ENCODE measurements around the gene MED31. TPM values are rescaled to one million over a fixed set of nuclear protein-coding genes. Genes with fewer than 3 reads are reported as not detected.

Gene MED31
- total RNA-seq, 5 donors from 2014 or later (not counting 1 experiment from before 2014, with no cell fraction given): 18.9 to 26.3 (median 22.1) TPM

- Histone ChIP-seq H3K9me3 (no peaks in the 10 kb centered on the region), H3K4me3 (ENCODE audit: control insufficient read depth in 1 of 2, extremely low read depth in 1 of 2, low read length in 1 of 2) (no peak overlapping the region), H3K36me3 (ENCODE audit: control insufficient read depth in 2 of 2, extremely low read depth in 1 of 2, insufficient read depth in 1 of 2, low read length in 1 of 2) (peaks cover 0 to 52% of the 10 kb centered on the region in 2 donors), H3K4me1 (ENCODE audit: control insufficient read depth in 1 of 2, extremely low read depth in 1 of 2, insufficient read depth in 2 of 2, low read length in 2 of 2) (no peaks in the 10 kb centered on the region), H3K27ac (ENCODE audit: low read length) (no peak overlapping the region), H3K27me3 (replicated peaks in 1 of 2; ENCODE audit: control insufficient read depth in 2 of 2, extremely low read depth in 1 of 2, insufficient read depth in 2 of 2, low read length in 1 of 2) (no peaks in the 10 kb centered on the region)
- DNase-seq: no peak
- CTCF ChIA-PET: no interaction called here
- Mint-ChIP-seq H3K9me3 (no peaks in the 10 kb centered on the region), H3K27ac (no peak overlapping the region), H3K36me3 (peaks cover 58% of the 10 kb centered on the region), H3K4me1 (peaks cover 5 to 9% (median 5%) of the 10 kb centered on the region in 3 donors), H3K27me3 (no peaks in the 10 kb centered on the region), H3K4me3 (no peak overlapping the region)
- POLR2A ChIA-PET: no interaction called here
- ATAC-seq (replicated peaks in 1 of 4): no peak
- no CpG with 5 or more reads among the region's 1 CpG for WGBS (ENCODE audit: insufficient coverage)
These were observed 21.0 kb downstream of the MED31 start for GRCh38 chr17:6630390-6630789.

DNA sequence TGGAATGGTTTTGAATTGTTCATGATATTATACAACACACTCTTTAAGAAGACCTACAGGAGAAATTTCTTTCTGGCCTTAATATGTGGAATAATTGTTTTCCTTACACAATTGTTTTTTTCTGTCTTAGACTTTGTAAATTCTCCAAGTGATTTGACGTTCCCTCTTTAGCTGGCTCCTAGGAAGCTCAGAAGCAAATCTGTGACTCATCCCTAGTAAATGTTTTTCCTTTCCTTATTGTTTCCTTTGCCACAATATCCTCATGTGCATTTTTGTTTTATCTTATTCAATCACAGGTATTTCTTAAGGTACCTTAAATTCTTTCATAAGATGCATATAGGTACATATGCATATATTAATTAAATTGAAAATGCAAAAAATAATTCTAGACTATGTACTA, 24.4 kb downstream of the MED31 start:
- Histone ChIP-seq H3K4me1 (ENCODE audit: control insufficient read depth in 1 of 2, extremely low read depth in 1 of 2, insufficient read depth in 2 of 2, low read length in 2 of 2) (no peaks in the 10 kb centered on the region), H3K27me3 (replicated peaks in 1 of 2; ENCODE audit: control insufficient read depth in 2 of 2, extremely low read depth in 1 of 2, insufficient read depth in 2 of 2, low read length in 1 of 2) (no peaks in the 10 kb centered on the region), H3K36me3 (ENCODE audit: control insufficient read depth in 2 of 2, extremely low read depth in 1 of 2, insufficient read depth in 1 of 2, low read length in 1 of 2) (peaks cover 0 to 39% of the 10 kb centered on the region in 2 donors), H3K27ac (ENCODE audit: low read length) (no peak overlapping the region), H3K4me3 (ENCODE audit: control insufficient read depth in 1 of 2, extremely low read depth in 1 of 2, low read length in 1 of 2) (no peak overlapping the region), H3K9me3 (no peaks in the 10 kb centered on the region)
- H3K27me3 Mint-ChIP-seq: no peaks in the 10 kb centered on the region
- no peak overlapping the region for H3K4me3 Mint-ChIP-seq
- CTCF ChIA-PET: no interaction called here
- ATAC-seq (replicated peaks in 1 of 4) (no peak), DNase-seq (no peak)
- no CpG with 5 or more reads among the region's 1 CpG for WGBS (ENCODE audit: insufficient coverage)
- POLR2A ChIA-PET: no interaction called here
- H3K9me3 Mint-ChIP-seq: no peaks in the 10 kb centered on the region
- peaks cover 49% of the 10 kb centered on the region for H3K36me3 Mint-ChIP-seq
- H3K27ac Mint-ChIP-seq: no peak overlapping the region
- H3K4me1 Mint-ChIP-seq: peaks cover 5 to 8% (median 5%) of the 10 kb centered on the region in 3 donors

DNA sequence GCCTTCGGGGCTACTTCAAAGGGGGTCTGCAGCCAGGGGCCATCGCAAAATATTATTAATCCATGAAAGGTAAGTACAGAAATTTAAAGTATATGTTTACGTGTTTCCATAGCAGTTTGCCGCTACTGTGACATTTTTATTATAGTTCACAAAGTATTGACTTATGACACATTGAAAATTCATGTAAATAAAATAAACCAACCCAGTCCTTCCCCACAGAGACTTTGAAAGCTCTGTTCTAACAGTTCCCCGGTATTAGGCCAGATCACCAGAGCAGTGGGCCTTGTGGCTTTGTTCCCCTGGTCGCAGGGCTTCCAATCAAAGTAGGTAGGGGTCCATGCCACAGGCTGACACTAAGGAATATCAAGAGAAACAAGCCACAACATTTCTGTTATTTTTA, 24.8 kb downstream of the MED31 start:
- ATAC-seq (replicated peaks in 1 of 4): no peak
- Histone ChIP-seq H3K4me3 (ENCODE audit: control insufficient read depth in 1 of 2, extremely low read depth in 1 of 2, low read length in 1 of 2) (no peak overlapping the region), H3K27me3 (replicated peaks in 1 of 2; ENCODE audit: control insufficient read depth in 2 of 2, extremely low read depth in 1 of 2, insufficient read depth in 2 of 2, low read length in 1 of 2) (no peaks in the 10 kb centered on the region), H3K36me3 (ENCODE audit: control insufficient read depth in 2 of 2, extremely low read depth in 1 of 2, insufficient read depth in 1 of 2, low read length in 1 of 2) (peaks cover 0 to 35% of the 10 kb centered on the region in 2 donors), H3K27ac (ENCODE audit: low read length) (no peak overlapping the region), H3K4me1 (ENCODE audit: control insufficient read depth in 1 of 2, extremely low read depth in 1 of 2, insufficient read depth in 2 of 2, low read length in 2 of 2) (no peaks in the 10 kb centered on the region), H3K9me3 (no peaks in the 10 kb centered on the region)
- Mint-ChIP-seq H3K4me3 (no peak overlapping the region), H3K27ac (no peak overlapping the region), H3K4me1 (peaks cover 5 to 8% (median 5%) of the 10 kb centered on the region in 3 donors), H3K9me3 (no peaks in the 10 kb centered on the region), H3K27me3 (no peaks in the 10 kb centered on the region), H3K36me3 (peaks cover 49% of the 10 kb centered on the region)
- 100% methylated on average over 1 of the region's 6 CpGs for WGBS (ENCODE audit: insufficient coverage)
- DNase-seq: no peak
- CTCF ChIA-PET: no interaction called here
- POLR2A ChIA-PET: no interaction called here

- Histone ChIP-seq H3K27me3 (replicated peaks in 1 of 2; ENCODE audit: control insufficient read depth in 2 of 2, extremely low read depth in 1 of 2, insufficient read depth in 2 of 2, low read length in 1 of 2) (no peaks in the 10 kb centered on the region), H3K9me3 (no peaks in the 10 kb centered on the region), H3K27ac (ENCODE audit: low read length) (no peak overlapping the region), H3K4me1 (ENCODE audit: control insufficient read depth in 1 of 2, extremely low read depth in 1 of 2, insufficient read depth in 2 of 2, low read length in 2 of 2) (no peaks in the 10 kb centered on the region), H3K4me3 (ENCODE audit: control insufficient read depth in 1 of 2, extremely low read depth in 1 of 2, low read length in 1 of 2) (no peak overlapping the region), H3K36me3 (ENCODE audit: control insufficient read depth in 2 of 2, extremely low read depth in 1 of 2, insufficient read depth in 1 of 2, low read length in 1 of 2) (peaks cover 0 to 36% of the 10 kb centered on the region in 2 donors)
- H3K36me3 Mint-ChIP-seq: peaks cover 43% of the 10 kb centered on the region
- no peaks in the 10 kb centered on the region for H3K4me1 Mint-ChIP-seq
- POLR2A ChIA-PET: no interaction called here
- CTCF ChIA-PET: no interaction called here
- DNase-seq: no peak
- no CpG with 5 or more reads among the region's 3 CpGs for WGBS (ENCODE audit: insufficient coverage)
- H3K4me3 Mint-ChIP-seq: no peak overlapping the region
- no peaks in the 10 kb centered on the region for H3K27me3 Mint-ChIP-seq
- ATAC-seq (replicated peaks in 1 of 4): no peak
- H3K27ac Mint-ChIP-seq: no peak overlapping the region
- H3K9me3 Mint-ChIP-seq: no peaks in the 10 kb centered on the region
These were observed 27.5 kb downstream of the MED31 start for GRCh38 chr17:6623941-6624340.

DNA sequence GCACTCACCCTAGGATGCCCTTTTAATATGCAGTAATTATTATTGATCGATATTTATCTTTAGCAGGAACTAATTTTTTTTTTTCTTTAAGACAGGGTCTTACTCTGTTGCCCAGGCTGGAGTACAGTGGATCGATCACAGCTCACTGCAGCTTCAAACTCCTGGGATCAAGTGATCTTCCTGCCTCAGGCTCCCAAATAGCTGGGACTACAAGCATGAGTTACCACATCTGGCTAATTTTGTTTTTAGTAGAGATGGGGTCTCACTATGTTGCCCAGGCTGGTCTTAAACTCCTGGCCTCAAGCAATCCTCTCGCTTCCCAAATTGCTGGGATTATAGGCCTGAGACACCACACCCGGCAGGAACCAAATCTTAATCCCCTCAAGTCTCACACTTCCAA, 40.2 kb downstream of the MED31 start:
- Mint-ChIP-seq H3K27me3 (no peaks in the 10 kb centered on the region), H3K4me1 (peaks cover 0 to 6% (median 0%) of the 10 kb centered on the region in 3 donors), H3K4me3 (no peak overlapping the region), H3K27ac (no peak overlapping the region), H3K36me3 (peaks cover 61% of the 10 kb centered on the region), H3K9me3 (no peaks in the 10 kb centered on the region)
- DNase-seq (no peak), ATAC-seq (replicated peaks in 1 of 4) (no peak)
- no peaks in the 10 kb centered on the region for H3K4me1 ChIP-seq (ENCODE audit: control insufficient read depth in 1 of 2, extremely low read depth in 1 of 2, insufficient read depth in 2 of 2, low read length in 2 of 2)
- CTCF ChIA-PET: no interaction called here
- no peaks in the 10 kb centered on the region for H3K9me3 ChIP-seq
- H3K27ac ChIP-seq (ENCODE audit: low read length): no peak overlapping the region
- POLR2A ChIA-PET: no interaction called here
- peaks cover 11 to 53% of the 10 kb centered on the region in 2 donors for H3K36me3 ChIP-seq (ENCODE audit: control insufficient read depth in 2 of 2, extremely low read depth in 1 of 2, insufficient read depth in 1 of 2, low read length in 1 of 2)
- 100% methylated on average over 1 of the region's 4 CpGs for WGBS (ENCODE audit: insufficient coverage)
- H3K27me3 ChIP-seq (replicated peaks in 1 of 2; ENCODE audit: control insufficient read depth in 2 of 2, extremely low read depth in 1 of 2, insufficient read depth in 2 of 2, low read length in 1 of 2): no peaks in the 10 kb centered on the region
- no peak overlapping the region for H3K4me3 ChIP-seq (ENCODE audit: control insufficient read depth in 1 of 2, extremely low read depth in 1 of 2, low read length in 1 of 2)

GRCh38 chr17:6610011-6610410, 41.4 kb downstream of the MED31 start:
- no peaks in the 10 kb centered on the region for H3K4me1 ChIP-seq (ENCODE audit: control insufficient read depth in 1 of 2, extremely low read depth in 1 of 2, insufficient read depth in 2 of 2, low read length in 2 of 2)
- no peak for ATAC-seq (replicated peaks in 1 of 4)
- no peak overlapping the region for H3K27ac Mint-ChIP-seq
- H3K27me3 ChIP-seq (replicated peaks in 1 of 2; ENCODE audit: control insufficient read depth in 2 of 2, extremely low read depth in 1 of 2, insufficient read depth in 2 of 2, low read length in 1 of 2): no peaks in the 10 kb centered on the region
- H3K4me3 Mint-ChIP-seq: no peak overlapping the region
- H3K9me3 ChIP-seq: no peaks in the 10 kb centered on the region
- H3K36me3 Mint-ChIP-seq: peaks cover 63% of the 10 kb centered on the region
- H3K27me3 Mint-ChIP-seq: no peaks in the 10 kb centered on the region
- no peaks in the 10 kb centered on the region for H3K9me3 Mint-ChIP-seq
- H3K4me1 Mint-ChIP-seq: peaks cover 0 to 6% (median 0%) of the 10 kb centered on the region in 3 donors
- H3K4me3 ChIP-seq (ENCODE audit: control insufficient read depth in 1 of 2, extremely low read depth in 1 of 2, low read length in 1 of 2): no peak overlapping the region
- no peak overlapping the region for H3K27ac ChIP-seq (ENCODE audit: low read length)
- ChIA-PET CTCF (interaction anchor here in 1 of 2 donors (0.6 kb wide), 1 partner anchor 19 kb away, joined by 3 read pairs; no protein-coding TSS in a partner anchor), POLR2A (interaction anchor here (0.7 kb wide), 2 partner anchors 9 to 1980 kb away, joined by 3 to 5 read pairs; no protein-coding TSS in a partner anchor)
- DNase-seq: no peak
- WGBS (ENCODE audit: insufficient coverage): no CpG with 5 or more reads among the region's 5 CpGs
- peaks cover 5 to 62% of the 10 kb centered on the region in 2 donors for H3K36me3 ChIP-seq (ENCODE audit: control insufficient read depth in 2 of 2, extremely low read depth in 1 of 2, insufficient read depth in 1 of 2, low read length in 1 of 2)

DNA sequence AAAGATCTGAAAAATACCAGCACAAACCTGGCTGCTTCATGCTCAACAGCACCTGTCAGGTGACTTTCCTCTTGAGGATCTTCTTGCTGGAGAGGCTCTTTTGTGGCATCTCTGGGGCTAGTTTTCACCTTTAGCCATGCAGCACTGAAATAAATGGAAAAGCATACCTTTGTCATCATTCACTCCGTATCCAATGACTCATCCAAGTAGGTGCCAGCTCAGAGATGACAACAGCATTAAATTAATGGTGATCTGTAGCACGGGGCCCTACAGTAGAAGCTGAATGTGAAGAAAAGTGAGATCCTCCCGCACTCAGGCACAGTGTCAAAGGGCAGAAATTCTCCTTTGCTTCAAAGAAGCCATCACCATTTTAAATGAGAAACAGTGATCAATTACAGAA, 43.1 kb downstream of the MED31 start:
- Histone ChIP-seq H3K9me3 (no peaks in the 10 kb centered on the region), H3K27me3 (replicated peaks in 1 of 2; ENCODE audit: control insufficient read depth in 2 of 2, extremely low read depth in 1 of 2, insufficient read depth in 2 of 2, low read length in 1 of 2) (no peaks in the 10 kb centered on the region), H3K4me3 (ENCODE audit: control insufficient read depth in 1 of 2, extremely low read depth in 1 of 2, low read length in 1 of 2) (no peak overlapping the region), H3K36me3 (ENCODE audit: control insufficient read depth in 2 of 2, extremely low read depth in 1 of 2, insufficient read depth in 1 of 2, low read length in 1 of 2) (peaks cover 5 to 74% of the 10 kb centered on the region in 2 donors), H3K4me1 (ENCODE audit: control insufficient read depth in 1 of 2, extremely low read depth in 1 of 2, insufficient read depth in 2 of 2, low read length in 2 of 2) (no peaks in the 10 kb centered on the region), H3K27ac (ENCODE audit: low read length) (no peak overlapping the region)
- ChIA-PET POLR2A (no interaction called here), CTCF (no interaction called here)
- no peak overlapping the region for H3K27ac Mint-ChIP-seq
- no peaks in the 10 kb centered on the region for H3K4me1 Mint-ChIP-seq
- no CpG with 5 or more reads among the region's 3 CpGs for whole genome bisulfite sequencing (ENCODE audit: insufficient coverage)
- no peaks in the 10 kb centered on the region for H3K27me3 Mint-ChIP-seq
- H3K4me3 Mint-ChIP-seq: no peak overlapping the region
- DNase-seq (no peak), ATAC-seq (replicated peaks in 1 of 4) (no peak)
- peaks cover 66% of the 10 kb centered on the region for H3K36me3 Mint-ChIP-seq
- no peaks in the 10 kb centered on the region for H3K9me3 Mint-ChIP-seq

All from T-cell (primary cell).